HG02678 (cell line): ENCODE data around the gene SCYL3.
A peak's percentile ranks its signal among the peaks of the same experiment; 100 is the strongest.
"Not testable (repeated sequence)": the region's sequence is repeated elsewhere in the genome, so short reads cannot be mapped to it uniquely, and the experiment has no call there.

Source experiments
- ATAC-seq: cut with Tn5 transposase; IDR thresholded peaks from one replicate; pipeline ENCODE4 v1.9.1; 2021; ENCODE audit warnings: mild to moderate bottlenecking, moderate library complexity; ENCODE audit not compliant: unreplicated experiment

Gene SCYL3, protein sequence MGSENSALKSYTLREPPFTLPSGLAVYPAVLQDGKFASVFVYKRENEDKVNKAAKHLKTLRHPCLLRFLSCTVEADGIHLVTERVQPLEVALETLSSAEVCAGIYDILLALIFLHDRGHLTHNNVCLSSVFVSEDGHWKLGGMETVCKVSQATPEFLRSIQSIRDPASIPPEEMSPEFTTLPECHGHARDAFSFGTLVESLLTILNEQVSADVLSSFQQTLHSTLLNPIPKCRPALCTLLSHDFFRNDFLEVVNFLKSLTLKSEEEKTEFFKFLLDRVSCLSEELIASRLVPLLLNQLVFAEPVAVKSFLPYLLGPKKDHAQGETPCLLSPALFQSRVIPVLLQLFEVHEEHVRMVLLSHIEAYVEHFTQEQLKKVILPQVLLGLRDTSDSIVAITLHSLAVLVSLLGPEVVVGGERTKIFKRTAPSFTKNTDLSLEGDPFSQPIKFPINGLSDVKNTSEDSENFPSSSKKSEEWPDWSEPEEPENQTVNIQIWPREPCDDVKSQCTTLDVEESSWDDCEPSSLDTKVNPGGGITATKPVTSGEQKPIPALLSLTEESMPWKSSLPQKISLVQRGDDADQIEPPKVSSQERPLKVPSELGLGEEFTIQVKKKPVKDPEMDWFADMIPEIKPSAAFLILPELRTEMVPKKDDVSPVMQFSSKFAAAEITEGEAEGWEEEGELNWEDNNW

DNA sequence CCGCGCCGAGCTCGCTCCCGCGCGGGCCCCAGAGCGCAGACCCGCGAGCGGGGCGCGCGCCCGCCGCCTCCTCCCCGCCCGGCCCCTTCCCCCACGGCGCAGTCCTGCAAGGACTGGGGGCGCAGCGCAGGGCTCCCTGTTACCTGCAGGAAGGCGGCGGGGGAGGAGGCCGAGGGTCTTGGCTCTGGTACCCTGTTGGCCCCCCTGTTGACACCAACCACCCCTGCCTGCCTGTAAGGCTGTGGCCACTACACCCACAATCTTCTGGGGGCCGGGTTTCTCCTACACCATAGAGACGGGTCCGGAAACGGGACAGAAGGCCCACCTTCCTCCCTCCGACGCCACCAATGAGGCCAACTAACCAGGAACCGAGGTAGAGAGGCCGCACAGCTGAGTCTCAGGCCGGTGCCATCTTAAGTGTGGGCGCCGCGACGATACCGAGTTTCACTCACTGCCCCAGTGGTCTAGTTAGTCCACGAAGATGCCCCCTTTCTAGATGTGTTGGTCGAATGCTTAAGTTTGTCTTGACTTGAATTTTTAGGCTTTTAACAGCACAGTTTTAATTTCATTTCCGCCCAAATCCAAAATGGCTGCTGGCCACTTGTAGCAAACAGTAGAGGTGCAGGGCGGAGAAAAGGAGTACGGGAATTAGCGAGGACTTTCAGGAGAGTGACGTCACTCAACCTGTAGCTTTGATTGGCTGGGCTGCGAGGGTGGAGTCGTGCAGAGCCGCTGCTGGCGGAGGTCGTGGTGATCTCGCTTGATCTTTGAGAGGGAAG, at the start of gene SCYL3:
TSS of gene SCYL3 (minus strand) at position 252 of the 779 bp plus-strand sequence. CDS start 5,056 bp downstream, outside the sequence.
- peak; percentile 82 for ATAC-seq

- no peak for ATAC-seq
Observed at GRCh38 chr1:169941982-169942830, 48.5 kb upstream of the SCYL3 start.

DNA sequence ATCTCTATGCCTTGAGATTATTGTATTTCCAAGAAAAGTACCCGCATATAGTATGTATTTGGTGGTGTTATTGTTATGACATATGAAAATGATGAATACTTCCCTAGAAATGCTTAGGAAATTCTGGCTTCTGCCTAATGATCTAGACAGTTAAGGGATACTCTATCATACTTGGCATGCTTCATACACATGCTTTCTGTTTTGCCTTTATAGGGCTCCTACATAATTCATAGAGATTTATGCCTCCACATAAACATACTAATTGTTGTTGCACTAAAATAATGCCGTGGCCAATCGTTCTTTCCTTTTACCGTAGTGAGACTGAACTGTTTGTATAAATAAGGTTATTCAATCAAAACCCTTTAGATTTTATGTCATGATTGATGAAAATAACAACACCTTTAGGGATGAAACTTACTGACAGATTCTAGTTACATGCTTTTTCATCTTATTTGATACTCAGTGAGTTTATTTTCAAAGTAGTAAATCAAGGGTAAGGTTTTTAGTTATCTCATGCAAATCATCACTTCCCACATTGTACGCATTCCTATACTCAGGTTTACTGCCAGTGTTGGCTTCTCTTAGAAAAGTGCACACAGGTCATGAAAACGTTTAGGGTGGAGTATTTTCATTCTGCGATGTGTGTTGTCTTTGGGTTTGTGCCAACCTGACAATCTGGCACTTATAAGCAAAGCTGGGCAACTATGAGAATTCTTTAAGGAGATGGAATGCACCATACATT, 40.5 kb upstream of the SCYL3 start:
- no peak for ATAC-seq

DNA sequence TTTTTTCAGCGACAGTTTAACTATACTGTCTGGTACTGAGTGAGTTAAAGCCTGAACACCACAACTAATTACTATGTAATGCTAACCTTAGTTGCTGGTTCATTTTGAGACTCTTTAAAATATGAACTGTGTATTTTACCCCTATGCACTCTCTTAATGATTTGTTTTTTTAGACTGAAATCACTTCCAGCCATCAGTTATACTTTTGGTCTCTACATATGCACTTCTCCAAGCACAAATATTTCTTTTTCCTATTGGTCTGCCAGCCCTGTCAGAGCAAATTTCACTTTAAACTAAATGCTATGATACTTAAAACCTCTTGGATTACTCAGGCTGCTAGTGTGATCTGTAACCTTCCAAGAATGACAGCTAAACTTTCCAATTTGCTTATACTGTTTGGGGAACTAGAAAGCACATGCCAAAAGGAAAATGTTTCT, 38.1 kb upstream of the SCYL3 start:
- no peak for ATAC-seq

- ATAC-seq = no peak
Observed at GRCh38 chr1:169929210-169929526, 35.5 kb upstream of the SCYL3 start.

DNA sequence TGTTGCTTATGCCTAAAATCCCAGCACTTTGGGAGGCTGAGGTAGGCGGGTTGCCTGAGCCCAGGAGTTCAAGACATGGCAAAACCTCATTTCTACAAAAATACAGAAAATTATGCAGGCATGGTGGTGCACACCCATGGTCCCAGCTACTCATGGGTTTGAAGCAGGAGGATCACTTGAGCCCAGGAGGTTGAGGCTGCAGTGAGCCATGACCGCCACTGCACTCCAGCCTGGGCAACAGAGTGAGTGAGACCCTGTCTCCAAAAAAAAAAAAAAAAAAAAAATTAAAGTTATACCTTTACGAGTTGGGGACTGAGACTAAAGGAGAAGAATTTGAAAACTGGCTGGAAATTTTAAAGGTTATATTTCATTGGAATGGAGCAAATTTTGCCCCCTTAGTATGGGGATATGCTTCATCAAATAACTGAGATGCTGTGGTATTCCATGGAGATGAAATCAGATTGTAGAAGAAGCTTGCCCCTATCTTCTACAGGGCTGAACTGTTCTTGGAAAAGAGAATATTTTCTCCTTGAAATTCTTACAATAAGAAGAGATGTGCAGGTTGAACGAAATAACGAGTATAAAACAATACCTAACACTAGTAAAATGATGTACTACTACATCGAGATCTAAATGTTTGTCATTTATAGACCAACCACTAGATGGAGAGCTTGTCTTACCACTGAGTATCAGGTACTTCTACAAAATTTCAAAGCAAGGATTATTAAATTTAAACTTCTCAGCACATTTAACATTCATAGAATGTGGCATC, 34.9 kb upstream of the SCYL3 start:
- peak; percentile 59 for ATAC-seq

DNA sequence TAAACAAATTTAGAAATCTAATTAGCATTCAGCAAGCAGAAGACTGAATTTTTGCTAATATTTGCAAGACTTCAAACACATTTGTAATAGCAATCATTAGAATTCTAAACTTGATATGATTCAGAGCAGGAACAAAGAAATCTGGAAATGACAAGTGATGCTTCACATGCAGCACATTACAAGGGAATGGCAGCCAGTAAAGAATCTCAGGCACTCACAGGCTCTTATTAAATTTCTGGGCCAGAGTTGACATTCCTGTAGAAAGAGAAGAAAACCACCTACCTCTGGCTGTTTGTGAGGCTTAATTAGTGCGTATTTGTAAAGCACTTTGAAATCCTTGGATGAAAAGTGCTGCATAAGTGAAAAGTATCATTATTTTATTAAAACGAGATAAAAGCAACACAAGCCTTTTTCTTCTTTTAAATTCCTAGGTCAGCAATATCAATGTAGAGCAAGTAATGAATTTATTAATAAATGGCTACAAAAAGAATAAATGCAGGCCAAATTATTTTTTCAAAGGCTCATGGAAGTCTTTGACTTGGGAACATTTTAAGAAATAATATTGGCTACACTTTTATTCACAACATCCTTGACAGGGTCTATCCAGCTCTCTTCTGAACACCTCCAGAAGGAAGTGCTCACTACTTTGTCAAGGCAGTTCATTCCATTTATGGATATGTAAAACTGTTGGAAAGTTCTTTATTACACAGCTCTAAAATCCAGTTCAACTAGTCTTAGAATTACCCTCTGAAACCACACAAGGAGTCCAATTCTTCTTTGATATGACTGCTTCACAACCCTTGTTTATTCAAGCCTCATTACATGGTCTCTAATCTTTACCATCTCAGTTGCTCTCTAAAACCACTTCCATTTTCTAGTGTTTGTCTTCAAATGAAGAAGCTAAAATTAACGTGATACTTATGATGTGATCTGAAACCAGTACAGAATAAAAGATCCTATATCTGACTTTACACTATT, 32.1 kb upstream of the SCYL3 start:
- ATAC-seq = peak; percentile 84

- ATAC-seq = no peak
Observed at GRCh38 chr1:169924829-169925228, 31.1 kb upstream of the SCYL3 start.

DNA sequence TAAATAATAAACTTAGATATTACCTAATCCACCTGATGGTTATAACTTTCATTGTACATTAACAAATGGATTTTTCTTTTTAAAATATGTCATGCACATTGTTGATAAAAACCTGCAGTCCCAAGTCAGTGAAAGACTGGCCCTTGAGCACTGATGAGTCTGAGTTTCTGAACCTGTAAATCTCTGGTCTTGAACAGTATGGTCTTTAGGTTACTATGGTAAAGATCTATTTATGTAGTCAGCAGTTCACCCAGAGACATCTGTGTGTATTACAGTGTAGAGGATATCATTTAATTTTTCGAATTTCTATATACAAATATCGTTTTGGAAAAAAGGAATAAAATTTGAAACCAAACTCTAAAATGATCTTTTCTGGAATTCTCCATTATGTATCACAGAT, 30.4 kb upstream of the SCYL3 start:
- ATAC-seq = no peak

DNA sequence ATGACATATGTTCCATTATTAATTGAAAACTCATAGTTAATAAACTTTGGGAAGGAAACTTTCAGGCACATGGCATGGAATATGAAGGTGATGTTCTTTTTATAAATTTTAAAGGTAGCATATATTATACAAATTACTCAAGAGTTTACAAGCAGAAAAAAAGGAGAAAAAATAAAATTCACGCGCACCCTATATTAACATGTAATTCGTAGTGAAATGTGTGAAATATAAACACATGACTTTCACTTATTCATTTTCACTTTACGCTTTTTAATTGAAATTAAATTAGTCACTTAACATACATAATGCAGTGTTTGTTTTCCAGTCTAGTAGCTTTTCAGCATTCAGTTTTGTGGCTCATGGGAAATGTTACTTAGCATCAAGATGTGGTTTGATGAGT, 27.4 kb upstream of the SCYL3 start:
- ATAC-seq = no peak

DNA sequence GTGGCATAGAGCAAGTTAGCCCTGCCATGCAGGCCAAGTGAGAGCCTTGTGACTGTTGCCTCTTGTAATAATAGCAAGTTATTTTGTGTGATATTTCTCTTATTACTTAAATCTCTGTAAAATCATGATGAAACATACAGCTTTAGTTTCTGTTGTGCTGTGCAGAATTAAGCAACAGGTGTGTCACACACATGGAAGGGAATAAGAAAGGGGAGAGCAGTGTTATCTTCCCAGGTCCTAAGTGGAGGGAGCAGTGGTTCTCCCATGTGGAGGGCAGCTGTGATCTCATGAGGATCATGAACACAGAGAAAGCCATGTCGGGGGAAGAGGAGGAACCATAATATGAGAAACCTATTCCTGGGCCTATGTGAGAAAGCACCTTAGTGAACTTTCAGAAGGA, 25.2 kb upstream of the SCYL3 start:
- ATAC-seq = no peak

GRCh38 chr1:169918220-169918619, 24.5 kb upstream of the SCYL3 start:
- ATAC-seq = not testable (repeated sequence)

DNA sequence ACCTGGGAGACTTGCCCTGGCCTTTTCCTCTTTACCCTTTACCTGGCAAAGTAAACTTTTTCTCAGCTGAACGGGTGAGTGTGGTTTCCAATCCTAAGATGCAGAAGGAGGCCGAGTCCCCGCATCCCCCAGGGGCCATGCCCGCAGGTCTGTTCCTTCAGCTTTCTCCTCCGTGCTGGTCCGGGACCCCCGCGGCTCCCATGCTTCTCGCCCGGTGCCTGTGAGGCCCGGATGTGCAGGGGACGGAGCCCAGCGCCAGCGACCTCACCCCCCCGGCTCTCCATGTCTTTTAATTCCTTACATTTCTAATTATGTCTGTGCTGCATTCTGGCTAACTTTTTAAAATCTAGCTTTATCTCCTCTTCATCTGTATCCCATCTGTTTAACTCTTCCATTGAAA, 21.5 kb upstream of the SCYL3 start:
- ATAC-seq = no peak

- no peak for ATAC-seq
Observed at GRCh38 chr1:169914531-169914930, 20.8 kb upstream of the SCYL3 start.

DNA sequence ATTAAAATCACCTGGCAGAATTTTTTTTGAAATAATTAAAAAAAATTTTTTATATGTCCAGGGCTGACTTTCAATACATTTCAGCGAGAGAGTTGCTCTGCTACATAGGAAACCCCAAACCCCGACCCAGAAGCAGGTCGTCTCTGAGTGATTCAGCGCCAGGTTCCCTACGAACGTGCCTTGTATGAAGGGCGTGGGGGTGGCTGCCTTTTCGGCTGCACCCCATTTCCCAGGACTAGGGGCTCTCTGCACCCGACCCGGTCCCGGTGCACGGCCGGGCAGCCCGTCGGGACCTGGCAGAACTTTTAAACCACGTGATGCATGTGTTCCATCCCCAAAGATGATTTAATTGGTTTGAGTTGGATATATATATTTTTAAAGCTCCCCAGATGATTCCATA, 15.8 kb upstream of the SCYL3 start:
- ATAC-seq = no peak

DNA sequence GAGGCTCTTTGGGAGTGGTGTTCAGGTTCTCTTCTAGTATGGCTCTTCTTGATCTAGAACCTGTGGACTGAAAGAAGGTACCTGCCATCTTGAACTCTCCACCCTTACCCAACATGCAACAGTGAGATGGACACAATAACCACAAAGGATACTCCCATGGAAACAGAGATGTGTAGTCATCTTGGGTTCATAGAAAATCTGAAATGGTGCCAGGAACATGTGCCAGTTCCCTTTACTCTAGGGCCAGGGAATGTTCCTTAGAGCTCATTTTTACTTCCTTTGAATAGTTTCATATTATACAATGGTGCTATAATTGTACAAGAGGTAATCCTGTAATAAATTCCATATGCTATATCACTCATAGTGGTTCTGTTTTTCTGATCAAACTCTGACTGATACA, 13.2 kb upstream of the SCYL3 start:
- ATAC-seq = no peak

DNA sequence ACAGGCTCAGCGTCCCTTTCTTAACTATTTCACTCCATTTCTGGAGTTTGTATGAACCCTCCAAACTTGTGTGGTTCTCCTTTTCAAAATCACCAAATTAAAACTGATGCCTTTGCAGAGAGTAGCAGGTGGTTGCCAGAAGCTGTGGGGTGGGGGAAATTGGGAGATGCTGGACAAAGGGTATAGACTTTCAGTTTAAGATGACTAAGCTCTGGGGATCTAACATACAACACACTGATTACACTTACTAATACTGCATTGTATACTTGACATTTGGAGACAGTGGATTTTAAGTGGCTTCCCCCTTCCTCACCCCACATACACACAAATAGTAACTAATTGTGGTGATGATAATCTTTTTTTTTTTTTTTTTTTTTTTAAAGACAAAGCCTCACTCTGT, 11.1 kb upstream of the SCYL3 start:
- ATAC-seq = no peak

- no peak for ATAC-seq
Observed at GRCh38 chr1:169902751-169903150, 9.1 kb upstream of the SCYL3 start.
